PC-9 (cell line): Measurements from ENCODE around the gene CCDC181.

ENCODE experiments used
- EZH2 ChIP-seq: fragments of 200-600 bp; sonication (generic); IDR thresholded peaks from 2 replicates; pipeline ENCODE4 v1.8.0; 2017; ENCODE audit warnings: antibody characterized with exemption, low read depth
- TF ChIP-seq, protein P1 (sequence below): fragments of 200-600 bp; sonication (generic); conservative IDR thresholded peaks from 2 replicates; pipeline ENCODE4 v1.6.1; 2017; ENCODE audit warnings: mixed run types, antibody characterized with exemption, mild to moderate bottlenecking, moderate library complexity

DNA sequence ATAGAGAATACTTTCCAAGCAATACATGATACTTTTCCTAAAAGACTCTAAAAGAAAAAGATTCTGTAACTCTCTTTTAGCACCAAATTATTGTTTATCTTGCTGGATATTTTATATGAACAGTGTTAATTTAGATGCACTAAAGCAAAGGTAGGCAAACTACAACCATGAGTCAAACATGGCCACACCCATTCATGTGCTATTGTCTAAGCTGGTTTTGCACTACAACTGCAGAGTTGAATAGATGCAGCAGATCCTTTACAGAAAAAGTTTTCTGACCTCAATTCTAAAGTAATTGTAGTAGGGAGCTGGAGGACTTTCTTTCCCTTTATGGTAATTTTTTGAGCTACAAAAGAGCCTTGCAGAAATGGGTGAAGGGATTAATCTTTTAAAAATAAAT lies 39.9 kb downstream of the CCDC181 start:
- TF ChIP-seq, protein P1, sequence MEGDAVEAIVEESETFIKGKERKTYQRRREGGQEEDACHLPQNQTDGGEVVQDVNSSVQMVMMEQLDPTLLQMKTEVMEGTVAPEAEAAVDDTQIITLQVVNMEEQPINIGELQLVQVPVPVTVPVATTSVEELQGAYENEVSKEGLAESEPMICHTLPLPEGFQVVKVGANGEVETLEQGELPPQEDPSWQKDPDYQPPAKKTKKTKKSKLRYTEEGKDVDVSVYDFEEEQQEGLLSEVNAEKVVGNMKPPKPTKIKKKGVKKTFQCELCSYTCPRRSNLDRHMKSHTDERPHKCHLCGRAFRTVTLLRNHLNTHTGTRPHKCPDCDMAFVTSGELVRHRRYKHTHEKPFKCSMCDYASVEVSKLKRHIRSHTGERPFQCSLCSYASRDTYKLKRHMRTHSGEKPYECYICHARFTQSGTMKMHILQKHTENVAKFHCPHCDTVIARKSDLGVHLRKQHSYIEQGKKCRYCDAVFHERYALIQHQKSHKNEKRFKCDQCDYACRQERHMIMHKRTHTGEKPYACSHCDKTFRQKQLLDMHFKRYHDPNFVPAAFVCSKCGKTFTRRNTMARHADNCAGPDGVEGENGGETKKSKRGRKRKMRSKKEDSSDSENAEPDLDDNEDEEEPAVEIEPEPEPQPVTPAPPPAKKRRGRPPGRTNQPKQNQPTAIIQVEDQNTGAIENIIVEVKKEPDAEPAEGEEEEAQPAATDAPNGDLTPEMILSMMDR: no peak
- TF ChIP-seq EZH2: no peak
